Progenitor cell of endocrine pancreas (in vitro differentiated cells): Measurements from ENCODE around the gene SEPTIN14. TPM values are rescaled to one million over a fixed set of nuclear protein-coding genes. Genes with fewer than 3 reads are reported as not detected.

Experiments
- DNase-seq: peaks from one replicate; pipeline ENCODE4 v3.0.0; 2021; ENCODE audit warnings: low spot score; ENCODE audit not compliant: unreplicated experiment
- H3K27ac Mint-ChIP-seq: 2 replicates; pipeline ENCODE4 v1.8.0; 2021; ENCODE audit warnings: mild to moderate bottlenecking, moderate library complexity, mixed read lengths
- H3K27me3 Mint-ChIP-seq: 2 replicates; pipeline ENCODE4 v1.8.0; 2021; ENCODE audit warnings: mixed read lengths
- H3K36me3 Mint-ChIP-seq: 2 replicates; pipeline ENCODE4 v1.8.0; 2022; ENCODE audit warnings: mixed read lengths; ENCODE audit not compliant: insufficient read depth
- H3K4me1 Mint-ChIP-seq: 2 replicates; pipeline ENCODE4 v1.8.0; 2021; ENCODE audit warnings: low read depth, mixed read lengths
- H3K4me3 Mint-ChIP-seq: 2 replicates; pipeline ENCODE4 v1.8.0; 2021; ENCODE audit warnings: low read depth, mild to moderate bottlenecking, moderate library complexity, mixed read lengths
- H3K9me3 Mint-ChIP-seq: 2 replicates; pipeline ENCODE4 v1.8.0; 2021; ENCODE audit warnings: low read depth, mixed read lengths
- total RNA-seq: library from RNA; stranded (reverse); gene quantifications from 2 replicates; pipeline ENCODE4 v1.2.1, GENCODE V29; 2021
- TF ChIP-seq, protein P1 (sequence below): fragments of 200-600 bp; sonication (generic); IDR thresholded peaks from one replicate; pipeline ENCODE4 v1.5.0; 2021; ENCODE audit warnings: antibody characterized with exemption, mild to moderate bottlenecking; ENCODE audit not compliant: unreplicated experiment

Gene SEPTIN14
- total RNA-seq, 1 donor from 2014 or later, result 0.07 TPM

DNA sequence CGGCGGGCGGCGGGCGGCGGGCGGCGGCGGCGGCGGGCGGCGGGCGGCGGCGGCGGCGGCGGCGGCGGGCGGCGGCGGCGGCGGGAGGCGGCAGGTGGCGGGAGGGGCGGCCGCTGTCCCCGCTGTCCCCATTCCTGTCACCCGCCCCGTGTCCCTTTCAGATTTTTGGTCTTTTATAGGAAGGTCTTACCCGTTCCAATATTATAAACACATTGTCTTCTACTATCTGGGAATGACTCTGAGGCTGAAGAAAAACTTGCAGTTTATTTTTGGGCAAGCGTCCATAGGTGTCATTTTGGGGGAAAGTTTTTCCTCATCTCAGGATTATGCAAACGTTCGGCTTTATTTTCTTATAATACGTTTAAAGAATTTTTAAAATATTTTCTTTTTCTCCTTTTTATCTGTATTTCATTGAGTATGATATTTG is 25.3 kb upstream of the SEPTIN14 start:
- Mint-ChIP-seq H3K27ac (peak overlapping the region; percentile 95), H3K27me3 (no peaks in the 10 kb centered on the region), H3K9me3 (no peaks in the 10 kb centered on the region), H3K4me1 (no peaks in the 10 kb centered on the region), H3K4me3 (peak overlapping the region; percentile 82), H3K36me3 (no peaks in the 10 kb centered on the region)
- no peak for DNase-seq
- TF ChIP-seq, protein P1, sequence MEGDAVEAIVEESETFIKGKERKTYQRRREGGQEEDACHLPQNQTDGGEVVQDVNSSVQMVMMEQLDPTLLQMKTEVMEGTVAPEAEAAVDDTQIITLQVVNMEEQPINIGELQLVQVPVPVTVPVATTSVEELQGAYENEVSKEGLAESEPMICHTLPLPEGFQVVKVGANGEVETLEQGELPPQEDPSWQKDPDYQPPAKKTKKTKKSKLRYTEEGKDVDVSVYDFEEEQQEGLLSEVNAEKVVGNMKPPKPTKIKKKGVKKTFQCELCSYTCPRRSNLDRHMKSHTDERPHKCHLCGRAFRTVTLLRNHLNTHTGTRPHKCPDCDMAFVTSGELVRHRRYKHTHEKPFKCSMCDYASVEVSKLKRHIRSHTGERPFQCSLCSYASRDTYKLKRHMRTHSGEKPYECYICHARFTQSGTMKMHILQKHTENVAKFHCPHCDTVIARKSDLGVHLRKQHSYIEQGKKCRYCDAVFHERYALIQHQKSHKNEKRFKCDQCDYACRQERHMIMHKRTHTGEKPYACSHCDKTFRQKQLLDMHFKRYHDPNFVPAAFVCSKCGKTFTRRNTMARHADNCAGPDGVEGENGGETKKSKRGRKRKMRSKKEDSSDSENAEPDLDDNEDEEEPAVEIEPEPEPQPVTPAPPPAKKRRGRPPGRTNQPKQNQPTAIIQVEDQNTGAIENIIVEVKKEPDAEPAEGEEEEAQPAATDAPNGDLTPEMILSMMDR, result no peak

DNA sequence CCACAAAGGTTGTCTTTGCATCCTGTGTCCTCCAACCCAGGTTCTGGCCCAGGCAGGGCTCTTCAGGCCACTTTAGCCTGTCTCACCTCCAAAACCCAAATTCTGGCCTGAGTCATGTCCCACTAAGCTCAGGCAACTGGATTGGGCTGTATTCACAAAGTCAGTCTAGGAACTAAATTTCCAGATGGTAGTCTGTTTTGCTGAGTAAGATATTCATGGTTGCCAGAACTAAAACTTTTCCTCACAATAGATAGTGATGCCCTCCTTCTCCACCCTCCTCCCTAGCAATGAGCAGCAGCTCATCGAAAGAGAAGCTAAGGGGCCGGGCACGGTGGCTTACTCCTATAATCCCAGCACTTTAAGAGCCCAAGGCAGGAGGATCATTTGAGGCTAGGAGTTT is 21.8 kb upstream of the SEPTIN14 start:
- no peak overlapping the region for H3K27ac Mint-ChIP-seq
- no peaks in the 10 kb centered on the region for H3K4me1 Mint-ChIP-seq
- TF ChIP-seq, protein P1, result no peak
- DNase-seq, result no peak
- H3K27me3 Mint-ChIP-seq, result peaks cover 2% of the 10 kb centered on the region
- no peaks in the 10 kb centered on the region for H3K9me3 Mint-ChIP-seq
- H3K4me3 Mint-ChIP-seq, result no peak overlapping the region
- H3K36me3 Mint-ChIP-seq, result no peaks in the 10 kb centered on the region

DNA sequence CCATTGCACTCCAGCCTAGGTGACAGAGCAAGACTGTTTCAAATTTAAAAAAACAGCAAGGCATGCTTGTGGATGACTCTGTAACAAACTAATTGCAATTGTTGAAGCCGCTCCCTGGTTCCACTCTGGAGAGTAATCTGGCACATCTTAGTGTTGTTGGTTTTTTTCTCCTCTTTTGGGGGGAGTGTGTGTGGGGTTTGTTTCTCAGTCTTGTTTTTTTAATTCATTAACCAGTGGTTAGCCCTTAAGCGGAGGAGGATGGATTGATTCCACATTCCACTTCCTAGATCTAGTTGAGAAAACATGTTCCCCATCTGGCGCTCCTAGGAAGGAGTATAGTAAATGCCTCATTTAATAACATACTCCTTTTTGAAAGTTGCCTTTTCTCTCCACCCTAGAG is 16.1 kb upstream of the SEPTIN14 start:
- DNase-seq, result no peak
- Mint-ChIP-seq H3K36me3 (no peaks in the 10 kb centered on the region), H3K4me3 (no peak overlapping the region), H3K27ac (no peak overlapping the region), H3K9me3 (no peaks in the 10 kb centered on the region), H3K4me1 (no peaks in the 10 kb centered on the region), H3K27me3 (peaks cover 2% of the 10 kb centered on the region)
- TF ChIP-seq, protein P1, result no peak

DNA sequence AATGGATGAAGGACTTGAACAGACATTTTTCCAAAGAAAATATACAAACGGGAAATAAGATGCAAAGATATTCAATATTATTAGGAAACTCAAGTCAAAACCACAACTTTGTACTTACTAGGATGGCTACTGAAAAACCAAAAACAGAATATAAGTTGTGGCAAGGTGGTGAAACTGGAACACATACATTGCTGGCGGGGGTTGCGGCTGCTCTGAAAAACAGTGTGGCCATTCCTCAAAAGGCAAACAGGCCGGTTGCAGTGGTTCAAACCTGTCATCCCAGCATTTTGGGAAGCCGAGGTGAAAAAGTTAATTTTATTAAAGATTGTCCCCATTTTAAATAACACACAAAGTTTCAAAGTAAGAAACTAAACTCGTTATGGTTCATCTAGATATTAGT is 14.8 kb upstream of the SEPTIN14 start:
- TF ChIP-seq, protein P1, result no peak
- no peak for DNase-seq
- Mint-ChIP-seq H3K4me1 (no peaks in the 10 kb centered on the region), H3K4me3 (no peak overlapping the region), H3K27ac (no peak overlapping the region), H3K9me3 (no peaks in the 10 kb centered on the region), H3K36me3 (no peaks in the 10 kb centered on the region), H3K27me3 (peaks cover 2% of the 10 kb centered on the region)

DNA sequence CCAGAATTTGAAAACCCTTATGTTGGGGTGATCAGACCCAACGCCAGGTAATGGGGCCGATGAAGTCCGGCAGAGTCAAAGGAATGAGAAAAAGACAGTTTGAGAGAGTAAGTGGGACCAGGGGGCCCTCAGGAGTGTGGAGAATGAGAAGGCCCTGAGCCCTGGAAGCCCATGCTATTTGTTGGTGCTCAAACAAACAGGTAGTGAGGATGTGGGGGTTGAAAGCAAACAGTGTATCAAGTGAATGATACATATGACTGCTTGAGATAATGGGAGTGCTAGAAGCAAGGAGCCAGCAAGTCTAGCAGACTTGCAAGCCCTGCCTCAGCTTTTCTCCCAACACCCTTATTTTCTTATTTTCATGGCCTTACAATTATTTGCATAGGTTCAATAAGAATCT is 11.2 kb upstream of the SEPTIN14 start:
- TF ChIP-seq, protein P1, result no peak
- Mint-ChIP-seq H3K36me3 (no peaks in the 10 kb centered on the region), H3K27me3 (no peaks in the 10 kb centered on the region), H3K27ac (no peak overlapping the region), H3K4me1 (no peaks in the 10 kb centered on the region), H3K4me3 (no peak overlapping the region), H3K9me3 (peaks cover 13% of the 10 kb centered on the region)
- no peak for DNase-seq
